Right hindlimb (tissue), 1 donor: ENCODE measurements around the gene CMTM1.
"Not testable (repeated sequence)": the region's sequence is repeated elsewhere in the genome, so short reads cannot be mapped to it uniquely, and the experiment has no call there.

Experiments
- DNase-seq: peaks from one replicate; pipeline ENCODE4 v3.0.0-alpha.2; 2018

The CMTM1 gene

GRCh38 chr16:66594739-66595138, 28.5 kb downstream of the CMTM1 start:
- DNase-seq = no peak

- DNase-seq = not testable (repeated sequence)
These were observed 30.3 kb downstream of the CMTM1 start for GRCh38 chr16:66596559-66596958.

DNA sequence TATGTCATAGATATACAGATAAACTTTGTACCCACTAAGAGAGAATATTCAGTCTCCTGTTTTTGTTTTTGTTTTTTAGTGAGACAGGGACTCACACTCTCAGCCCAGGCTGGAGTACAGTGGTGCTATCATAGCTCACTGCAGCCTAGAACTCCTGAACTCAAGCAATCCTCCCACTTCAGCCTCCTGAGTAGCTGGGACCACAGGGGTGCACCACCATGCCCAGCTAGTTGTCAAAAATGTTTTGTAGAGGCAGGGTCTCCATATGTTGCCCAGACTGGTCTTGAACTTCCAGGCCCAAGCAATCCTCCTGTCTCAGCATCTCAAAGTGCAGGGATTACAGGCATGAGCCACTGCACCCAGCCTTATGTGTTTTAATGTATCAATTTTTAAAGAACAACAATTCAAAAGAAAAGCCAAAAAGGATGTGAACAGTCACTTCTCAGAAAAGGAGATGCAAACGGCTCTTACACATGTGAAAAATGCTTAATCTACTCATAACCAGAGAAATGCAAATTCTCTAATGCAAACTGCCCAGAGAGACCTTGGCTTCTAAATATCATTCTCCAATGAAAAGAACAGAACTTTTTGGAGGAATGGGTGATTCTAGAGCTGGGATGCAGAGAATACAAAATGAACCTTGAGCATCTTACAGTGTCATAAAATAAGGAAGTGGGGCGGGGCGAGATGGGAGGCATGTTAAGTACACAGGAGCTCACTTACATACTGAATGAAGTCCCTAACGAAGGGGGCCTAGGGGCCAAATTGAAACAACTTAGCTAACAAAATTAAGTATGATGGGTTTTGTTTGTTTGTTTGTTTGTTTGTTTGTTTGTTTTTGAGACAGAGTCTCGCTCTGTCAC, 31.0 kb downstream of the CMTM1 start:
- no peak for DNase-seq

DNA sequence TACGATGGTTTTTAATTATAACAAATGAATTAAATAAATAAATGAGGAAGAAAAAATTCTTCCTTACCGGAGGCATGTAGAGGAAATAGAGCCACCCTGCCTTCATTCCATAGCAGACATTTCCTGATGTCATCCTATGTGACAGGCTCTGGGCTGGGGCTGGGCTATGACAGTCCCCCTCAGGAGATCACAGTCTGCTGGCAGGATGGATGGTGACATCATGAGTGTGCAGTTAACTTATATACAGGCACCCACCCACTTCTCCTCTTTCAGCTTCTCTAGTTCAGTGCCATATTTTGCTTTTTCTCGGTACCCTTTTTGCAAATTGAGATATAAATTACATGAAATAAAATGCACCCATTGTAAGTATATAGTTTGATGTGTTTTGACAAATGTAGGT, 31.9 kb downstream of the CMTM1 start:
- no peak for DNase-seq

DNA sequence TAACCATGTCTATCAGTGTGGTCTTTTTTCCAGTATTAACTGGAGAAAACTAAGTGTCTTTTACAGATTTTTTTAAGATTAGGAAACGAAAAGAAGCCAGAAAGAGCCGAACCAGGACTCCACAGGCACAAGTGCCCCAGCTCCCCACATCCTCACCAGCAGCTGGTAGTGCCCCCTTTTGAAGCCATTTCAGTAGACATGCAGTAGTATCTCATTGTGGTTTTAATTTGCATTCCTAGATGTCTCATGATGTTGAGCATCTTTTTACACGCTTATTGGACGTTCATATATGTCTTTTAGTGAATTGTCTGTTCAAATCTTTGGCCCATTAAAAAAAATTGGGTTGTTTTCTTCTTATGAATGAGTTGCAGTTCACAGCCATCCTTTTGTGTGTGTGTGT, 33.5 kb downstream of the CMTM1 start:
- DNase-seq = no peak

GRCh38 chr16:66600477-66600876, 34.2 kb downstream of the CMTM1 start:
- DNase-seq = no peak

GRCh38 chr16:66601471-66601870, 35.2 kb downstream of the CMTM1 start:
- DNase-seq = no peak

- DNase-seq = peak; percentile 90
These were observed 37.5 kb downstream of the CMTM1 start for GRCh38 chr16:66603537-66604375.

- peak; percentile 87 for DNase-seq
These were observed 38.3 kb downstream of the CMTM1 start, which contains the start of gene CMTM3 for GRCh38 chr16:66604376-66605176. CMTM3 (plus strand) TSS chr16:66604704; CDS start chr16:66604806, 102 bp downstream.

DNA sequence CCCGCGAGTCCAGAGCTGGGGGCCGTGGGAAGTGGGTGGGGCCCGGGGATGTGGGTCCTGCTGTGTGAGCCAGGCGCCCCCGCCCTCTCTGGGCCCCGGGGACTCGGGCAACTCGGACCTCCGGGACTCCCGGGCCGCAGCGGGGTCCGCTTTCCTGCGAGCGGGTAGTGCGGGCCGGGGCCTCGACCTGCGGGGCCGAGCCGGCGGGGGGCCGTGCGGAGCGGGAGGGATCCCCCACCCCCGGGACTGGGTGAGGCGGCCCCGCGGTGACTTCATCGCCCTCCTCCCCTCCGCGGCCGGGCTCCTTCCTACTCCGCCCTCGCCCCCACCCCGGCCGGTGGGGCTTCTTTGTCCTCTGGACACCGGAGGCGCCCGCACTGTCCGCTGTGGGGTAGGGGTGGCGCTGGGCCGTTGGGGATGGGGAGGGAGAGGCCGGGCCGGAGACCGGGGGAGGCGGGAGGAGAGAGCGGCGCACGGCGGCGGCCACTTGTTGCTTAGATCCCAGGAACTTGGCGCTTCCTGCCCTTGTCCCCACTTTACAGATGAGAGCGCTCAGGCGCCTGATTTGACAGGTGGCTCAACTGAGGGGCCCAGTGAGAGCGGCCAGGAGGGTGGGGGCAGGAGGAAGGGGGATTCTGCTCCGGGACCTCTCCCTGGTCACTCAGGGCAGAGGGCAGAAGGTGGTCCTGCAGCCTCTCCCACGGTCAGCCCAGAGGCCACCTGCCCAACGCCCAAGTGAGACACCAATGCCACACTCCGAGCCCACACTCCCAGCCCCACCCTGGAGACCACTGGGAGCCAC, 39.1 kb downstream of the CMTM1 start:
- peak; percentile 79 for DNase-seq

DNA sequence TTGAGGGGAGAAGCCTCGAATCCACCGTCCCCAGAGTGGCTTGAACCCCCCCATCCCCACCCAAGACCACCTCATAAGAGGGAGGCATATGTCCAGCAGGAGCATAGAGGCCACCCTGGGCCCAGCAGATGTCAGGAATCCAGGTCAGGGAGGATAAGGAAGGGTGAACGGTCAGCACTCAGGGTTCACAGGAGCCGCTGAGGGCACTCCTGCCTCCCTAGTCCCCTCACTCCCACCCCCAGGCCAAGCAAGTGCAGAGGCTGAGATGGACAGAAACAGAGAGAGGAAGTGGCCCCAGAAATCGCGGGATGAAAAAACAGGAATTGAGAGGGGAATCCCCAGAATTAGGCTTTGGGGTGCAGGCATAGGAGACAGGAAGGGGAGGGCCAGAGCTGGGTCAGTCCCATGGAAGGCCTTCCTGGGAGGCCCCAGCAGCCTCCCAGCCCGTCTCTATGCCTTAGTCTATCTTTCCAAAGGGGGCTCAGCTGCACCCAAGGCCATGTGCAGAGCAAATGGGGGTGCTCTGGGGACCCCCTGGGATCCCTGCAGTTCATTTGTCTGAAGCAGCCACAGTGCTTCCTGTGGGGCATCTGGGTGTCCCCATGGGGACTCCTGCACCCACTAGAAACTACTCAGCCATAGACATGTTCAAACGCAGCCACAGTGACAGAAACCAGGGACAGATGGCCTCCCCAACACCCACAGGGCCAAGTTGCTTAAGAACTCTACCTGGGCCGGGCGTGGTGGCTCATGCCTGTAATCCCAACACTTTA, 39.9 kb downstream of the CMTM1 start:
- DNase-seq = no peak

DNA sequence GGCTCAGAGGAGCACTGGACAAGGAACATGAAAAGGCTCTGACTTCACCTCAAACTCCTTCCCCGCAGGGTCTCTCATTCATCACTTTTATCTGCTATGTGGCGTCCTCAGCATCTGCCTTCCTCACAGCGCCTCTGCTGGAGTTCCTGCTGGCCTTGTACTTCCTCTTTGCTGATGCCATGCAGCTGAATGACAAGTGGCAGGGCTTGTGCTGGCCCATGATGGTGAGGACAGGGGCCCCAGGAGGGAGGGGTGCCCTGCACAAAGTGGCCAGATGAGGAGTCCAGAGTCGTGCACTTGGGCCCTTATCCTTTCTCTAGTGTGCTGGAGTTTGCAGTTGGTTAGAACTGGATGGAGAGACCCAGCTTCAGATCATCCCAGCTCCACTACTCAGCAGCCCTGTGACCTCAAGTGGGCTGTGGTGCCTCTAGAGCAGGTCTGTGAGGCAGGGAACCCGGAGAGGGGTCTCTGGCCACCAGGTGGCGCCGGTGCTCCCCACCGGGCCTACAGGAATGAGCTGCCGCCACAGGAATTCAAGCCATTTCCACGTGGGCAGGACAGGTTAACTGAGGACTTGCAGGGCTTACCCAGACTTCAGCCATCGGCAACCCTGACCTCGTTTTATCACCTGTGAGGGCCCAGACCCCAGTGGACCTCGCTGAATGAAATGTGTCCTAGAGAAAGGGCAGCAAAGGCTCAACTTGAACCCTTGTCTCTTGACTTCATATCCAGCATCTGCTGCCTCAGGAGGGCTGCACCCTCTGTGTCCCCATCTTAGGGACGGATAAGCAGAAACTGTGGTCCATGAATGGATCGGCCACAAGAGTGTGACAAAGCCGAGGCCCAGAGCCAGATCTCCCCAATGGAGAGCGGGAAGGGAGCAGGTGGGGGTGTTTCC, 42.3 kb downstream of the CMTM1 start:
- DNase-seq = peak; percentile 89

DNA sequence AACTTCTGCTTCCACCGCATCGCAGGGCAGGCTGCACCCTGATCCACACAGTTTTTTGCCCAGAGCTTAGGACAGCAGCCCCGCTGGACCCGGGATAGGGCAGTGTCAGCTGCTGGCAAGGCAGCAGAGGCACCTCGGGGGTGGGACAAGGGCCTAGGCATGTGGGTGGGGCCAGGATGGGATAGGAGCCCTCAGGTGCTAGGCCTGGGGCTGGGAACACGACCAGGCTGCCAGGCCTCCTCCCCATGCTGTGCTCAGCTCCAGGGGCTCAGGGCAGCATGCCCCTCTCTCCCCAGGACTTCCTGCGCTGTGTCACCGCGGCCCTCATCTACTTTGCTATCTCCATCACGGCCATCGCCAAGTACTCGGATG, 42.9 kb downstream of the CMTM1 start:
- no peak for DNase-seq

GRCh38 chr16:66610111-66610820, 44.0 kb downstream of the CMTM1 start:
- DNase-seq = no peak

DNA sequence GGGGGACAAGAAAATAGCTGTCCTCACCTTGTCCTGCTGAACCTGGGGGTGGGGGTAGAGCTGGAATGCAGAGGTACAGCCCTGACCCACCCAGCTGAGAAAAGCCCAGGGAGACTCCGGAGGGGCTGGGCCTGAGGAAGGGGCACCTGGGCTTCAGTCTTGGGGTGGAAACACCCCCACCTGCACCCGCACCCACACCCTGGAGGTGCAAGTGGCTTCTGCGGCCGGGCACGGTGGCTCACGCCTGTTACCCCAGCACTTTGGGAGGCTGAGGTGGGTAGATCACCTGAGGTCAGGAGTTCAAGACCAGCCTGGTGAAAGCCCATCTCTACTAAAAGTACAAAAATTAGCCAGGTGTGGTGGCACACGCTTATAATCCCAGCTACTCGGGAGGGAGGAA, 45.7 kb downstream of the CMTM1 start:
- not testable (repeated sequence) for DNase-seq

DNA sequence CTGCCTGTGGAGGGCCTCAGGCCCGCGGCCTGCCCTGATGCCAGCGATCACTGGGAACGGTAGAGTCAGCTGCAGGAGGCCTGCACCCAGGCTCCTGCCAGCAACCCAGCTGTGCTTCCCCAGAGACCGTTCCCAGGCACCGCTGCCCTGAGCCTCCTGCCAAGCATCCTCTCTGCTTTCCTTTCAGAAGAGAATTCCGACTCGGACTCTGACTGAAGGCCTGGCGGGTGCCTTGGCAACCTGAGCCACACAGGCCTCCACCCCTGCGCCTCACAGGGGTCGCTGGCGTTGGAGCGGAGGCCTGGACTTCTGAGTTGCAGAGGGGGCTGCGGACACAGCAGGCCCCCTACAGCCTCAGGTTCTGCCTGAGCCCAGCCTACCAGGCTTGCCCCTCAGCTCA, 46.2 kb downstream of the CMTM1 start:
- DNase-seq = no peak

- no peak for DNase-seq
These were observed 48.0 kb downstream of the CMTM1 start for GRCh38 chr16:66614161-66614802.

- no peak for DNase-seq
These were observed 49.9 kb downstream of the CMTM1 start for GRCh38 chr16:66616169-66616568.

DNA sequence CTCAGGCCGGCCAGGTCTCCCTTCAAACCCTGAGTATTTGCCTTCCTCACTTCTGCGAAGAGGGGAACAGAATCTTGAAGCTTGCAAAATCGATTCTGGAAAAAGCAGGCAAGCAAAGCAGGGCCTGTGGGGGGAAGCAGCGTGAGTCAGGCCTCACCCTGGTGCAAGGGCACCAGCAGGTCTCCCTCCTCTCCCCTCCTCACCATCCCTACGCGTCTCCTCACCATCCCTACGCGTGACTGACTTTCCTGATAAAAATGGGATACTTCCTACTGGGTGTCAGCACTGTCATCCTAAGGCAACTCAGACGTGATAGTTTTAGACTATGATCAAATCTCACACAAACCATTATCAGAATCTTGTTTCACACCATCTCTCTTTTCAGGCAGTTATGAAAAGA, 50.4 kb downstream of the CMTM1 start:
- DNase-seq = no peak
